ENCODE data around the gene ATG9B. TPM values are rescaled to one million over a fixed set of nuclear protein-coding genes. Genes with fewer than 3 reads are reported as not detected.

ATG9B gene
- total and polyA plus RNA-seq, 2 of the 13 experiments (the other 11 are each of a cell fraction or from before 2014, with no cell fraction given) = 0.24 TPM; not detected in 1

GRCh38 chr7:151068069-151068773 lies 43.9 kb upstream of the ATG9B start:
- Histone ChIP-seq H3K27ac (ENCODE audit: extremely low read length, insufficient read depth, low read length) (no peak overlapping the region), H3K4me3 (replicated peaks in 1 of 3; ENCODE audit: insufficient read depth in 1 of 3, low read depth in 2 of 3, low read length in 3 of 3) (no peak overlapping the region), H3K9ac (ENCODE audit: insufficient read depth, low read depth, low read length) (no peak overlapping the region), H3K9me3 (ENCODE audit: low read length) (no peaks in the 10 kb centered on the region), H3K4me2 (ENCODE audit: low read depth, low read length) (no peak overlapping the region), H4K20me1 (ENCODE audit: insufficient read depth, low read length) (peaks cover 4% of the 10 kb centered on the region; the same call in 1 of the 2 replicates), H3K36me3 (replicated peaks in 1 of 2; ENCODE audit: control insufficient read depth in 1 of 2, insufficient read depth in 2 of 2, low read length in 2 of 2) (peaks cover 20 to 72% of the 10 kb centered on the region in 2 experiments; a peak in 4 of 5 replicates), H2AFZ (ENCODE audit: low read length) (no peak overlapping the region), H3K27me3 (ENCODE audit: control insufficient read depth in 1 of 2, insufficient read depth in 2 of 2, low read length in 2 of 2) (no peaks in the 10 kb centered on the region), H3K4me1 (ENCODE audit: insufficient read depth, low read length) (peaks cover 19% of the 10 kb centered on the region), H3K79me2 (ENCODE audit: insufficient read depth, low read length) (peaks cover 2% of the 10 kb centered on the region)
- BruUV-seq (replicated peaks) = no TSS peak
- in situ Hi-C loops (cut with HindIII; ENCODE audit: extremely low pct_ligation_motif_present, low pct_unique_long_range_greater_than_20kb) = no loop called here
- no peak for TF ChIP-seq ZNF17 (CRISPR knock-in tag; IDR thresholded peaks at IDR 0.05)
- TF ChIP-seq BRCA1 (CRISPR knock-in tag; IDR thresholded peaks at IDR 0.05) = no peak
- no peak for TF ChIP-seq REXO4 (CRISPR knock-in tag; IDR thresholded peaks at IDR 0.05; ENCODE audit: borderline replicate concordance)
- TF ChIP-seq SMARCC2 (IDR thresholded peaks at IDR 0.05) = no peak
- TF ChIP-seq HMG20B (CRISPR knock-in tag; conservative IDR thresholded peaks at IDR 0.05) = no peak
- no peak for TF ChIP-seq NFATC3 (CRISPR knock-in tag; IDR thresholded peaks at IDR 0.05)
- TF ChIP-seq ZNF317 (CRISPR knock-in tag; IDR thresholded peaks at IDR 0.05) = no peak
- no peak for TF ChIP-seq ZNF576 (CRISPR knock-in tag; IDR thresholded peaks at IDR 0.05)
- TF ChIP-seq CSRNP2 (CRISPR knock-in tag; conservative IDR thresholded peaks at IDR 0.05; ENCODE audit: low read depth) = no peak
- WGBS (ENCODE audit: low lambda C conversion rate) = 92% methylated on average over 11 of the region's 12 CpGs
- DNase-seq (ENCODE audit: low spot score) = no peak
- POLR2A ChIA-PET = interaction anchor here (1.4 to 1.8 kb wide), 2 partner anchors 8 to 13 kb away, joined by 5 to 6 read pairs; partner anchors contain the start of gene FASTK
- no peak for ATAC-seq
- no peak for FAIRE-seq
- CTCF ChIA-PET (ENCODE audit: low intra/inter-chr PET ratio, low total read pairs) = no interaction called here
- intact Hi-C loops (cut with micrococcal nuclease; ENCODE audit: unreplicated experiment) = no loop called here
